B cell (primary cell): Measurements from ENCODE around the gene SLC44A3. TPM values are rescaled to one million over a fixed set of nuclear protein-coding genes. Genes with fewer than 3 reads are reported as not detected.

ENCODE experiments used
- ATAC-seq: fragments of 200-7000 bp; cut with Tn5 transposase; one replicate; pipeline ENCODE4 v1.10.0; 2021; ENCODE audit warnings: low read depth, mild to moderate bottlenecking, moderate number of reproducible peaks, moderate library complexity
- CTCF ChIA-PET: fragments of 350-600 bp; sonication (Branson Sonifier 250); formaldehyde crosslinking; loops from one replicate; lab custom pipeline; 2021; ENCODE audit warnings: antibody characterized with exemption, inconsistent platforms; lab: Charles Lee
- POLR2A ChIA-PET: fragments of 350-600 bp; sonication (Branson Sonifier 250); formaldehyde crosslinking; loops from one replicate; lab custom pipeline; 2021; ENCODE audit warnings: antibody characterized with exemption; lab: Charles Lee
- DNase-seq: peaks from one replicate; pipeline ENCODE4 v3.0.0; 2013
- H2AFZ ChIP-seq: 2 replicates; pipeline ENCODE4 v1.6.1; 2012; ENCODE audit warnings: mild to moderate bottlenecking, low read depth, low read length; ENCODE audit not compliant: insufficient read depth, poor library complexity, severe bottlenecking
- H3K27ac ChIP-seq, 2 donors: 1 replicate in 1 of 2; 2 replicates in 1 of 2; pipeline ENCODE4 v1.5.1; 2012 to 2013; ENCODE audit warnings: low read length in 2 of 2, mild to moderate bottlenecking in 2 of 2, moderate library complexity in 1 of 2
- H3K27me3 ChIP-seq, 4 experiments: fragments of 200-600 bp in 1 of 4; sonication (generic) in 1 of 4; replicated peaks in 1 of 4; 1 replicate in 2 of 4; 2 replicates in 2 of 4; pipeline versions ENCODE4 v1.6.1 to v1.7.0; 2013 to 2016; ENCODE audit warnings: low read length in 3 of 4, mild to moderate bottlenecking in 2 of 4, mixed read lengths in 1 of 4, moderate library complexity in 1 of 4; ENCODE audit not compliant: insufficient read depth in 4 of 4, control insufficient read depth in 3 of 4; ENCODE audit errors: control extremely low read depth in 1 of 4
- H3K36me3 ChIP-seq, 2 experiments: replicated peaks in 1 of 2; 1 replicate in 1 of 2; 2 replicates in 1 of 2; pipeline versions ENCODE4 v1.6.1 to v1.7.1; 2013; ENCODE audit warnings: low read length in 1 of 2; ENCODE audit not compliant: insufficient read depth in 2 of 2, control insufficient read depth in 1 of 2; ENCODE audit errors: control extremely low read depth in 1 of 2, extremely low read depth in 1 of 2
- H3K4me1 ChIP-seq, 2 donors: fragments of 200-600 bp in 1 of 2; sonication (generic) in 1 of 2; 1 replicate in 1 of 2; 2 replicates in 1 of 2; pipeline versions ENCODE4 v1.5.1 to v1.6.1; 2013 to 2017; ENCODE audit warnings: low read length in 2 of 2; ENCODE audit not compliant: control insufficient read depth in 2 of 2, insufficient read depth in 2 of 2
- H3K4me2 ChIP-seq: replicated peaks from 2 replicates; pipeline ENCODE3; 2012; ENCODE audit warnings: mild to moderate bottlenecking, low read depth, low read length; ENCODE audit not compliant: poor library complexity, severe bottlenecking
- H3K4me3 ChIP-seq, 5 experiments: fragments of 200-600 bp in 1 of 5; sonication (generic) in 1 of 5; 1 replicate in 3 of 5; 2 replicates in 2 of 5; pipeline versions ENCODE4 v1.5.1 to v1.7.0; 2011 to 2016; ENCODE audit warnings: low read length in 4 of 5, mild to moderate bottlenecking in 4 of 5, low read depth in 2 of 5, control low read depth in 1 of 5, moderate library complexity in 1 of 5; ENCODE audit not compliant: insufficient read depth in 1 of 5; ENCODE audit errors: control extremely low read depth in 1 of 5, extremely low read depth in 1 of 5
- H3K79me2 ChIP-seq: fragments of 200-600 bp; sonication (generic); one replicate; pipeline ENCODE4 v1.6.0; 2016; ENCODE audit warnings: low read length; ENCODE audit not compliant: control insufficient read depth, insufficient read depth
- H3K9ac ChIP-seq: fragments of 200-600 bp; sonication (generic); 2 replicates; pipeline ENCODE4 v1.6.1; 2017; ENCODE audit warnings: mild to moderate bottlenecking, low read length, moderate library complexity
- H3K9me3 ChIP-seq, 3 donors: one replicate each; pipeline versions ENCODE4 v1.6.1 to v1.7.1; 2013; ENCODE audit warnings: low read length in 2 of 3; ENCODE audit not compliant: control insufficient read depth in 2 of 3, insufficient read depth in 1 of 3; ENCODE audit errors: control extremely low read depth in 1 of 3
- H4K20me1 ChIP-seq: 2 replicates; pipeline ENCODE4 v1.6.0; 2012; ENCODE audit warnings: mild to moderate bottlenecking, low read length; ENCODE audit not compliant: insufficient read depth, control insufficient read depth, poor library complexity, severe bottlenecking
- H3K27ac Mint-ChIP-seq: one replicate; pipeline ENCODE4 v1.8.0; 2021; ENCODE audit warnings: mixed read lengths
- H3K27me3 Mint-ChIP-seq: one replicate; pipeline ENCODE4 v1.8.0; 2021; ENCODE audit warnings: mixed read lengths
- H3K4me1 Mint-ChIP-seq: one replicate; pipeline ENCODE4 v1.8.0; 2021; ENCODE audit warnings: mixed read lengths
- H3K4me3 Mint-ChIP-seq: one replicate; pipeline ENCODE4 v1.8.0; 2021; ENCODE audit warnings: mixed read lengths
- H3K9me3 Mint-ChIP-seq: one replicate; pipeline ENCODE4 v1.8.0; 2022; ENCODE audit warnings: mixed read lengths; ENCODE audit not compliant: insufficient read depth
- CTCF ChIP-seq: fragments of 200-600 bp; IDR thresholded peaks from one replicate; pipeline ENCODE4 v1.8.0; 2022; ENCODE audit warnings: antibody characterized with exemption, mild to moderate bottlenecking
- EZH2 ChIP-seq: IDR thresholded peaks from 2 replicates; pipeline ENCODE4 v1.6.1; 2012; ENCODE audit warnings: borderline replicate concordance, low read depth, mild to moderate bottlenecking, moderate library complexity, low read length; ENCODE audit not compliant: insufficient read depth, poor library complexity, severe bottlenecking
- WGBS: methylation state at CpG from one replicate; pipeline ENCODE4 v1.1.5; 2013; ENCODE audit warnings: missing lambda C conversion rate; ENCODE audit not compliant: insufficient coverage; 5-methylcytosine and 5-hydroxymethylcytosine counted together
- intact Hi-C: fragments of 100-400 bp; cut with micrococcal nuclease; formaldehyde crosslinking; loops from one replicate; pipeline ENCODE4 v1.10.0; 2022
- polyA plus RNA-seq: library from polyadenylated mRNA; depleted of rRNA; stranded (reverse); fragments of >200 nt; gene quantifications from 2 replicates; pipeline ENCODE4 v1.2.3, GENCODE V29; 2012
- total RNA-seq, 2 donors: library from RNA; stranded (reverse); fragments of 120-200 nt in 1 of 2; gene quantifications; 1 replicate in 1 of 2; 2 replicates in 1 of 2; pipeline versions ENCODE4 v1.2.3 to v1.2.4, GENCODE V29; 2013 to 2022

Gene SLC44A3
- total and polyA plus RNA-seq, 2 donors (not counting 1 experiment from before 2014, with no cell fraction given), result not detected

- Mint-ChIP-seq H3K9me3 (no peaks in the 10 kb centered on the region), H3K27ac (no peak overlapping the region), H3K4me3 (no peak overlapping the region), H3K27me3 (peaks cover 5% of the 10 kb centered on the region), H3K4me1 (peaks cover 6% of the 10 kb centered on the region)
- POLR2A ChIA-PET, result no interaction called here
- H3K9ac ChIP-seq, result no peak overlapping the region
- peaks cover 0 to 8% (median 2%) of the 10 kb centered on the region in 4 experiments for H3K27me3 ChIP-seq
- no peak overlapping the region for H3K4me3 ChIP-seq
- H2AFZ ChIP-seq, result no peak overlapping the region
- TF ChIP-seq CTCF (peak; percentile 100), EZH2 (no peak)
- no peaks in the 10 kb centered on the region for H3K36me3 ChIP-seq
- 5% methylated on average over 3 of the region's 4 CpGs for WGBS
- CTCF ChIA-PET, result interaction anchor here (0.6 to 6.9 kb wide), 24 partner anchors 10 to 789 kb away, joined by 3 to 182 read pairs (median 6); no protein-coding TSS in a partner anchor
- DNase-seq (peak; percentile 69), ATAC-seq (peak; percentile 87)
- H3K4me1 ChIP-seq, result peaks cover 0 to 6% of the 10 kb centered on the region in 2 donors
- H4K20me1 ChIP-seq, result no peaks in the 10 kb centered on the region
- no peaks in the 10 kb centered on the region for H3K79me2 ChIP-seq
- no peak overlapping the region for H3K27ac ChIP-seq
- no peak overlapping the region for H3K4me2 ChIP-seq
- intact Hi-C loops, result loop anchor here (1.0 to 5.0 kb wide), 6 partner anchors 237 to 779 kb away; no protein-coding TSS in a partner anchor
- no peaks in the 10 kb centered on the region for H3K9me3 ChIP-seq
Measured at GRCh38 chr1:94805912-94806311, 14.2 kb upstream of the SLC44A3 start.

GRCh38 chr1:94806441-94806871, 13.7 kb upstream of the SLC44A3 start:
- Histone ChIP-seq H3K4me1 (peaks cover 0 to 6% of the 10 kb centered on the region in 2 donors), H3K27ac (no peak overlapping the region), H3K9ac (no peak overlapping the region), H4K20me1 (no peaks in the 10 kb centered on the region), H3K27me3 (peaks cover 0 to 8% (median 2%) of the 10 kb centered on the region in 4 experiments), H3K79me2 (no peaks in the 10 kb centered on the region), H3K4me2 (no peak overlapping the region), H3K9me3 (no peaks in the 10 kb centered on the region), H2AFZ (no peak overlapping the region), H3K4me3 (no peak overlapping the region), H3K36me3 (no peaks in the 10 kb centered on the region)
- H3K9me3 Mint-ChIP-seq, result no peaks in the 10 kb centered on the region
- H3K4me3 Mint-ChIP-seq, result no peak overlapping the region
- no peak for TF ChIP-seq EZH2
- no peak for TF ChIP-seq CTCF
- POLR2A ChIA-PET, result no interaction called here
- H3K27ac Mint-ChIP-seq, result no peak overlapping the region
- no CpG with 5 or more reads among the region's 6 CpGs for WGBS
- DNase-seq (no peak), ATAC-seq (no peak)
- CTCF ChIA-PET, result interaction anchor here (0.6 to 6.9 kb wide), 22 partner anchors 10 to 781 kb away, joined by 3 to 182 read pairs (median 6); no protein-coding TSS in a partner anchor
- peaks cover 9% of the 10 kb centered on the region for H3K27me3 Mint-ChIP-seq
- H3K4me1 Mint-ChIP-seq, result peaks cover 5% of the 10 kb centered on the region
- intact Hi-C loops, result loop anchor here (1.0 to 5.0 kb wide), 6 partner anchors 237 to 779 kb away; no protein-coding TSS in a partner anchor
